Ovary (tissue), 3 donors: ENCODE measurements around the gene G6PC1.

Source experiments
- POLR2A ChIP-seq: fragments of 450-650 bp; IDR thresholded peaks from one replicate; pipeline ENCODE4 v1.6.1; 2017; ENCODE audit warnings: antibody characterized with exemption, mild to moderate bottlenecking, moderate library complexity
- TF ChIP-seq, protein P1 (sequence below), 3 donors: fragments of 450-650 bp in 2 of 3; fragments of 200-600 bp in 1 of 3; IDR thresholded peaks; one replicate each; pipeline versions ENCODE4 v1.5.1 to v1.8.0; 2016 to 2022; ENCODE audit warnings: antibody characterized with exemption in 3 of 3, mild to moderate bottlenecking in 1 of 3
- donor health status: DM: no; HTN: no; CAD: no.

DNA sequence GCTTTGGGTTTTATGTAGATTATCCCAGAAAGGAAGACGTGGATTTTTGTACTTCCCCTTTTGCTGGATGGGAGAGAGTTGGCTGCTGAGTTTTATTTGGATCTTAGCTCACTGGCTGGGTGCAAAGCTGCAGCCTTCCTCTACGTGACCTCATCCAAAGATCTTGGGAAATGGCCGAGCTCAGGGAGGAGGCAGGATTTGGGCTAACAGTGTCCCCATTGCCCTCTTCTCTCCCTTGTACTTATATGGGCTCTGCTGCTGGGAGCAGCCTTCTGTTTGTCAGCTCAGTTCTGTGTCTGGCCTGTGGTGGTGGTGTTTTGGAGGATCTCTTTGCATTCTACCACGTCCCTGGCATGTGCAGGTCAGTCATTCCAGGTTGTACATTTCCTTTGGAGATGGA is 47.6 kb upstream of the G6PC1 start:
- TF ChIP-seq, protein P1, sequence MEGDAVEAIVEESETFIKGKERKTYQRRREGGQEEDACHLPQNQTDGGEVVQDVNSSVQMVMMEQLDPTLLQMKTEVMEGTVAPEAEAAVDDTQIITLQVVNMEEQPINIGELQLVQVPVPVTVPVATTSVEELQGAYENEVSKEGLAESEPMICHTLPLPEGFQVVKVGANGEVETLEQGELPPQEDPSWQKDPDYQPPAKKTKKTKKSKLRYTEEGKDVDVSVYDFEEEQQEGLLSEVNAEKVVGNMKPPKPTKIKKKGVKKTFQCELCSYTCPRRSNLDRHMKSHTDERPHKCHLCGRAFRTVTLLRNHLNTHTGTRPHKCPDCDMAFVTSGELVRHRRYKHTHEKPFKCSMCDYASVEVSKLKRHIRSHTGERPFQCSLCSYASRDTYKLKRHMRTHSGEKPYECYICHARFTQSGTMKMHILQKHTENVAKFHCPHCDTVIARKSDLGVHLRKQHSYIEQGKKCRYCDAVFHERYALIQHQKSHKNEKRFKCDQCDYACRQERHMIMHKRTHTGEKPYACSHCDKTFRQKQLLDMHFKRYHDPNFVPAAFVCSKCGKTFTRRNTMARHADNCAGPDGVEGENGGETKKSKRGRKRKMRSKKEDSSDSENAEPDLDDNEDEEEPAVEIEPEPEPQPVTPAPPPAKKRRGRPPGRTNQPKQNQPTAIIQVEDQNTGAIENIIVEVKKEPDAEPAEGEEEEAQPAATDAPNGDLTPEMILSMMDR (IDR thresholded peaks at IDR 0.05) = no peak
- TF ChIP-seq POLR2A = no peak
